ENCODE measurements around the gene GNE. TPM values are rescaled to one million over a fixed set of nuclear protein-coding genes. Genes with fewer than 3 reads are reported as not detected.
"Not testable (repeated sequence)": the region's sequence is repeated elsewhere in the genome, so short reads cannot be mapped to it uniquely, and the experiment has no call there.

Gene GNE
- total RNA-seq, 4 donors from 2014 or later: 25.3 to 35.6 (median 29.9) TPM

DNA sequence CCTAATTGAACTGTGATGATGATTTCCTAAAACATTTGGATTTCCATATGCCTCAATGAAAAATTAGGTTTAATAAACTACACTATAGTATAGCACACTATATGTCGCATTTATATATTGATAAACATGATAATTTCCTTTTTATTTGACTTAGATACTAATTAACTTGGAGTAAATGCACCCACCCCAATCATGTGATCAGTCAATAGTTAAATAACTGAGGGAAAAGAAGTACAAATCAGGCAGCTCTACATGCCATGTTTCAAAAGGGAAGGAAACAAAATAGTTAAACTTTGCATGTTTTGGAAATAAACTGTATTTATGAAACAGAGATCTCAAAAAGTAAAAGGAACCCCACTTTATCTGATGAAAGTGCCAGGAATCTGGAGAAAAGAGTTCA lies 18.0 kb upstream of the GNE start:
- no peak overlapping the region for H3K27ac ChIP-seq (replicated peaks in 1 of 4)
- H3K4me3 ChIP-seq: peak overlapping the region in 3 of 4 donors; percentile 12 to 31 (median 28)
- H3K9me3 ChIP-seq: no peaks in the 10 kb centered on the region
- WGBS: 85% methylated on average over 1 of the region's 1 CpG
- TF ChIP-seq POLR2A (IDR thresholded peaks at IDR 0.05; ENCODE audit: low read depth) (no peak), POLR2AphosphoS5 (IDR thresholded peaks at IDR 0.05) (no peak), EP300 (IDR thresholded peaks at IDR 0.05) (no peak), CTCF (IDR thresholded peaks at IDR 0.05) (no peak)
- H3K36me3 ChIP-seq: no peaks in the 10 kb centered on the region
- no peaks in the 10 kb centered on the region for H3K27me3 ChIP-seq
- peaks cover 4 to 9% (median 7%) of the 10 kb centered on the region in 4 donors for H3K4me1 ChIP-seq
- intact Hi-C loops (cut with DNase I): no loop called here
- no peak for DNase-seq (ENCODE audit: extremely low spot score)

GRCh38 chr9:36275060-36275459 lies 16.8 kb upstream of the GNE start:
- WGBS: 93% methylated on average over 3 of the region's 3 CpGs
- Histone ChIP-seq H3K27ac (replicated peaks in 1 of 4) (no peak overlapping the region), H3K9me3 (no peaks in the 10 kb centered on the region), H3K27me3 (no peaks in the 10 kb centered on the region), H3K36me3 (no peaks in the 10 kb centered on the region), H3K4me3 (no peak overlapping the region), H3K4me1 (peaks cover 4 to 9% (median 7%) of the 10 kb centered on the region in 4 donors)
- DNase-seq (ENCODE audit: extremely low spot score): no peak
- no peak for TF ChIP-seq CTCF (IDR thresholded peaks at IDR 0.05)
- no peak for TF ChIP-seq POLR2A (IDR thresholded peaks at IDR 0.05; ENCODE audit: low read depth)
- TF ChIP-seq EP300 (IDR thresholded peaks at IDR 0.05): no peak
- TF ChIP-seq POLR2AphosphoS5 (IDR thresholded peaks at IDR 0.05): no peak
- intact Hi-C loops (cut with DNase I): no loop called here

- H3K9me3 ChIP-seq; H3K27ac ChIP-seq (replicated peaks in 1 of 4); H3K27me3 ChIP-seq; H3K4me1 ChIP-seq; H3K4me3 ChIP-seq; DNase-seq (ENCODE audit: extremely low spot score); H3K36me3 ChIP-seq; intact Hi-C loops (cut with DNase I): not testable (repeated sequence)
- WGBS: 94% methylated on average over 7 of the region's 7 CpGs
Measured at GRCh38 chr9:36273354-36273753, 15.1 kb upstream of the GNE start.

- H3K36me3 ChIP-seq: peaks cover 0 to 3% (median 0%) of the 10 kb centered on the region in 4 donors
- DNase-seq (ENCODE audit: extremely low spot score): no peak
- WGBS: 100% methylated on average over 3 of the region's 3 CpGs
- no peaks in the 10 kb centered on the region for H3K4me1 ChIP-seq
- H3K27ac ChIP-seq (replicated peaks in 1 of 4): no peak overlapping the region
- no peak overlapping the region for H3K4me3 ChIP-seq
- H3K27me3 ChIP-seq: no peaks in the 10 kb centered on the region
- TF ChIP-seq POLR2A (IDR thresholded peaks at IDR 0.05; ENCODE audit: low read depth) (no peak), EP300 (IDR thresholded peaks at IDR 0.05) (no peak), CTCF (IDR thresholded peaks at IDR 0.05) (no peak), POLR2AphosphoS5 (IDR thresholded peaks at IDR 0.05) (no peak)
- intact Hi-C loops (cut with DNase I): no loop called here
- H3K9me3 ChIP-seq: no peaks in the 10 kb centered on the region
Measured at GRCh38 chr9:36268007-36268427, 9.8 kb upstream of the GNE start.

DNA sequence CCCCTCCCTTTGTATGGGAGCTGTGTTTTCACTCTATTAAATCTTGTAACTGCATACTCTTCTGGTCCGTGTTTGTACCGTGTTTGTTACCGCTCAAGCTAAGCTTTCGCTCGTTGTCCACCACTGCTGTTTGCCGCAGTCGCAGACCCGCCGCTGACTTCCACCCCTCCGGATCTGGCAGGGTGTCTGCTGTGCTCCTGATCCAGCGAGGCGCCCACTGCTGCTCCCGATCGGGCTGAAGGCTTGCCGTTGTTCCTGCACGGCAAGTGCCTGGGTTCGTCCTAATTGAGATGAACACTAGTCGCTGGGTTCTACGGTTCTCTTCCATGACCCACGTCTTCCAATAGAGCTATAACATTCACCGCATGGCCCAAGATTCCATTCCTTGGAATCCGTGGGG lies 6.6 kb upstream of the GNE start:
- WGBS: over 99% methylated on average over 22 of the region's 22 CpGs
- intact Hi-C loops (cut with DNase I): no loop called here
- Histone ChIP-seq H3K27ac (replicated peaks in 1 of 4) (no peak overlapping the region), H3K9me3 (no peaks in the 10 kb centered on the region), H3K4me1 (no peaks in the 10 kb centered on the region), H3K4me3 (no peak overlapping the region), H3K27me3 (no peaks in the 10 kb centered on the region), H3K36me3 (peaks cover 0 to 3% (median 0%) of the 10 kb centered on the region in 4 donors)
- DNase-seq (ENCODE audit: extremely low spot score): no peak
- no peak for TF ChIP-seq POLR2A (IDR thresholded peaks at IDR 0.05; ENCODE audit: low read depth)

DNA sequence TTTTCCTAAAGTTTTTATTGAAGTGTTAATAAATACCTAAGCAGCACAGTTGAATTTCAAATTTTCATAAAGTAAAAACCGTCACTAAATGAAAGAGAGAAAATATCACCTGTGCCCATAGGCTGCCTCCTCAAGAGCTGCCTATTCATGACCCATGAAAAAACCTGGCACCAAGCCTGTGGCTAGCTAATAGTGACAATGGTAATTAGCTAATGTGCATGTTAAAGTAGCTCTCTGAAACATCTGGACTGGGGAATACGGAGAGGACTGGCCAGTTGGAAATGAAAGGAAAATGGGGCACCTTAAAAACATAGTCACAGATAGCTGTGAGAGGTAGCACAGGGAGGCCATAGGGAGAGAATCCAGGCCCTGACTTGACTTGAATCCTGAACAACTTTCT lies 5.4 kb upstream of the GNE start:
- no peak overlapping the region for H3K4me3 ChIP-seq
- no peaks in the 10 kb centered on the region for H3K9me3 ChIP-seq
- WGBS: 76% methylated on average over 2 of the region's 2 CpGs
- peaks cover 0 to 3% (median 0%) of the 10 kb centered on the region in 4 donors for H3K36me3 ChIP-seq
- H3K27ac ChIP-seq (replicated peaks in 1 of 4): no peak overlapping the region
- intact Hi-C loops (cut with DNase I): no loop called here
- H3K4me1 ChIP-seq: peaks cover 4 to 8% (median 5%) of the 10 kb centered on the region in 4 donors
- no peak for DNase-seq (ENCODE audit: extremely low spot score)
- H3K27me3 ChIP-seq: no peaks in the 10 kb centered on the region
- TF ChIP-seq POLR2AphosphoS5 (IDR thresholded peaks at IDR 0.05) (no peak), POLR2A (IDR thresholded peaks at IDR 0.05; ENCODE audit: low read depth) (no peak), EP300 (IDR thresholded peaks at IDR 0.05) (no peak), CTCF (IDR thresholded peaks at IDR 0.05) (no peak)

Data from esophagus muscularis mucosa (tissue), 4 donors.